HG03108 (cell line): ENCODE data around the gene ZNF446.

Source experiments
- ATAC-seq: cut with Tn5 transposase; IDR thresholded peaks from one replicate; pipeline ENCODE4 v1.9.1; 2021; ENCODE audit warnings: moderate library complexity; ENCODE audit not compliant: unreplicated experiment

Gene ZNF446

DNA sequence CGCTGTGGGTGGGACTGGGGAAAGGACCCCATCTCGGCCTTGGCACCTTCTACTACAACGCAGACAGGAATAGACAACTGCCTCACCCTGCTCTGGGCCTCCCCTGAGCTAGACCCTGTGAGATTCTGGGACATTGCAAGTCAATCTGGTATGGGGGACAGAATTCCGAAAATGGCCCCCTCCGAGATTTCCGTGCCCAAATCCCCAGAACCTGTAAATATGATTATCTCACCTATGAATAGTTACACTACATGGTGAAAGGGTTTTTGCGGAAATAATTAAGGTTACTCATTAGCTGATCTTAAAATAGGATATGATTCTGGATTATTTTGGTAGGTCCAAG is 44.1 kb downstream of the ZNF446 start:
- ATAC-seq = no peak

DNA sequence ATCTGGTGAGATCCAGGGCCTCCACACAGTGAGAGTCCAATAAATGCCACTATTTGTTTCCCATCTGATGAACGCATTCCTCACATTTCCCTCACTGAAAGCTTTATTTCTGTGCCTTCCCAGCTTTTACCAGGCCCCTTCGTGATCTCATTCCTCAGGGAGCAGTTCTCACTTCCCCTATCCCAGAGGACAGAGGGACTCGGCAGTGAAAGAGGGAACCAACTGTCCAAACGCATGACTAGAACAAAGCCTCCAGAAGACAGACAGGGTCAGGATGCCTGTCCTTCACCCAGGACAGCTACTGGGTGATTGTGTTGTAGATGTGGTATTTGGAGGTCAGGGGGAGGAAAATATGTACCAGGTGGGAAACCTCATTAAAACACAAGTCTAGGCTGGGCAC is 45.5 kb downstream of the ZNF446 start:
- no peak for ATAC-seq

DNA sequence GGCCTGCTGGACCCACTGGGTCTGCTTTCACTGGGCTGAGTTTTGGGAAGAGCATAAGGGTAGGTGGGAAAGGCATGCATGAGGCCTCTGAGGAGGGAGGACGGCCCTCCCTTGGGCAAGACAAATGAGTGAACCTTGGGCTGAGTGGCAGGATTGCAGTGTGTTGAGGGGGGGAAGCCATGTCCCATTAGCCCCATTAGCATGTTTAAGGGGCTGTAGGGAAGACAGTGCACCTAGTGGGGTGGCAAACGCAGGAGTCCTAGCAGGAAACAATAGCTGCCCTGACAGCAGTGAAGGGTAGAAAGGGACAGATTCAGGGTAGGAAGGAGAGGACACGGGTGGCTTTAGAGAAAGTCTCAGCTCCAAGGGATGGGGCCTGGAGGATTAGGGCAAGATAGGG is 46.6 kb downstream of the ZNF446 start:
- no peak for ATAC-seq

- ATAC-seq = no peak
Observed at GRCh38 chr19:58529405-58529804, 53.3 kb downstream of the ZNF446 start.
